Measurements from ENCODE around the gene TAF8.

The TAF8 gene

GRCh38 chr6:42100029-42100901 is 49.9 kb downstream of the TAF8 start:
- DNase-seq, result no peak

GRCh38 chr6:42101186-42101657 is 50.9 kb downstream of the TAF8 start:
- no peak for DNase-seq

GRCh38 chr6:42103216-42103615 is 52.9 kb downstream of the TAF8 start:
- DNase-seq, result no peak

GRCh38 chr6:42103753-42104094 is 53.4 kb downstream of the TAF8 start:
- no peak for DNase-seq

- DNase-seq, result no peak
Observed at GRCh38 chr6:42104095-42104803, 53.9 kb downstream of the TAF8 start.

GRCh38 chr6:42104804-42105125 is 54.4 kb downstream of the TAF8 start:
- DNase-seq, result no peak

- DNase-seq, result no peak
Observed at GRCh38 chr6:42105156-42105648, 54.9 kb downstream of the TAF8 start.

GRCh38 chr6:42105709-42106108 is 55.4 kb downstream of the TAF8 start:
- no peak for DNase-seq

- no peak for DNase-seq
Observed at GRCh38 chr6:42106112-42107023, 56.0 kb downstream of the TAF8 start.

GRCh38 chr6:42108071-42108470 is 57.7 kb downstream of the TAF8 start:
- no peak for DNase-seq

- no peak for DNase-seq
Observed at GRCh38 chr6:42110683-42111082, 60.4 kb downstream of the TAF8 start.

GRCh38 chr6:42112351-42112750 is 62.0 kb downstream of the TAF8 start:
- DNase-seq, result no peak

GRCh38 chr6:42113936-42114636 is 63.8 kb downstream of the TAF8 start:
- no peak for DNase-seq

- DNase-seq, result no peak
Observed at GRCh38 chr6:42117843-42118161, 67.5 kb downstream of the TAF8 start.

GRCh38 chr6:42118162-42119001 is 68.1 kb downstream of the TAF8 start:
- DNase-seq, result no peak

GRCh38 chr6:42120895-42121865 is 70.9 kb downstream of the TAF8 start:
- no peak for DNase-seq

GRCh38 chr6:42123379-42124103 is 73.2 kb downstream of the TAF8 start:
- DNase-seq, result no peak

- no peak for DNase-seq
Observed at GRCh38 chr6:42124223-42124836, 74.0 kb downstream of the TAF8 start.

- no peak for DNase-seq
Observed at GRCh38 chr6:42125231-42125630, 74.9 kb downstream of the TAF8 start.
